Measurements from ENCODE around the gene ELF1.

GRCh38 chr13:40961826-40962225 lies 57.3 kb downstream of the ELF1 start:
- no peak for TF ChIP-seq CTCF (IDR thresholded peaks at IDR 0.05; ENCODE audit: low read length)
- no peak for TF ChIP-seq EZH2 (optimal IDR thresholded peaks at IDR 0.05; ENCODE audit: low read depth, low read length)
- TF ChIP-seq EZH2phosphoT487 (IDR thresholded peaks at IDR 0.05; ENCODE audit: low read length), result no peak

All from MM.1S (cell line).